Large intestine (tissue), 3 donors: ENCODE data around the gene CYS1. TPM values are rescaled to one million over a fixed set of nuclear protein-coding genes. Genes with fewer than 3 reads are reported as not detected.
"Not testable (repeated sequence)": the region's sequence is repeated elsewhere in the genome, so short reads cannot be mapped to it uniquely, and the experiment has no call there.

Experiments used
- DNase-seq, 2 donors: peaks; one replicate each; pipeline versions ENCODE4 v3.0.0 to v3.0.0-alpha.2; 2013
- H3K27ac ChIP-seq: one replicate; pipeline ENCODE4 v1.5.1; 2013; ENCODE audit warnings: low read length
- H3K27me3 ChIP-seq: 2 replicates; pipeline ENCODE4 v1.6.1; 2013; ENCODE audit warnings: low read length; ENCODE audit not compliant: control insufficient read depth, insufficient read depth
- H3K36me3 ChIP-seq: 2 replicates; pipeline ENCODE4 v1.6.1; 2013; ENCODE audit warnings: low read length; ENCODE audit not compliant: control insufficient read depth, insufficient read depth
- H3K4me1 ChIP-seq: one replicate; pipeline ENCODE4 v1.6.1; 2013; ENCODE audit warnings: low read length; ENCODE audit not compliant: control insufficient read depth, insufficient read depth
- H3K4me3 ChIP-seq: one replicate; pipeline ENCODE4 v1.5.1; 2013; ENCODE audit warnings: low read length
- H3K9me3 ChIP-seq: one replicate; pipeline ENCODE4 v1.6.1; 2013; ENCODE audit warnings: mild to moderate bottlenecking, low read depth, low read length, moderate library complexity; ENCODE audit not compliant: control insufficient read depth
- WGBS: methylation state at CpG from one replicate; pipeline ENCODE4 v1.1.5; 2013; ENCODE audit warnings: low lambda C conversion rate; ENCODE audit not compliant: insufficient coverage; 5-methylcytosine and 5-hydroxymethylcytosine counted together
- polyA plus RNA-seq: library from polyadenylated mRNA; unstranded; fragments of 120-200 nt; gene quantifications from one replicate; pipeline ENCODE4 v1.2.1, GENCODE V29; 2013

CYS1 gene
- polyA plus RNA-seq, 1 donor: 22.1 TPM

GRCh38 chr2:10022445-10022844 lies 57.8 kb downstream of the CYS1 start:
- WGBS: no CpG with 5 or more reads among the region's 4 CpGs
- H3K9me3 ChIP-seq: no peaks in the 10 kb centered on the region
- peak; percentile 87 to 91 for DNase-seq
- peak overlapping the region; percentile 72 for H3K27ac ChIP-seq
- H3K27me3 ChIP-seq: no peaks in the 10 kb centered on the region
- no peaks in the 10 kb centered on the region for H3K36me3 ChIP-seq
- peaks cover 18% of the 10 kb centered on the region for H3K4me1 ChIP-seq
- no peak overlapping the region for H3K4me3 ChIP-seq

GRCh38 chr2:10022041-10022421 lies 58.2 kb downstream of the CYS1 start:
- Histone ChIP-seq H3K9me3 (no peaks in the 10 kb centered on the region), H3K27me3 (no peaks in the 10 kb centered on the region), H3K4me3 (no peak overlapping the region), H3K36me3 (no peaks in the 10 kb centered on the region), H3K4me1 (peaks cover 18% of the 10 kb centered on the region), H3K27ac (peak overlapping the region; percentile 72)
- DNase-seq: no peak
- no CpG with 5 or more reads among the region's 16 CpGs for WGBS

GRCh38 chr2:10019602-10020400 lies 60.4 kb downstream of the CYS1 start:
- no CpG with 5 or more reads among the region's 27 CpGs for WGBS
- H3K27me3 ChIP-seq: peaks cover 4% of the 10 kb centered on the region
- peaks cover under 1% of the 10 kb centered on the region for H3K9me3 ChIP-seq
- H3K27ac ChIP-seq: no peak overlapping the region
- no peaks in the 10 kb centered on the region for H3K36me3 ChIP-seq
- peaks cover 18% of the 10 kb centered on the region for H3K4me1 ChIP-seq
- DNase-seq: no peak
- H3K4me3 ChIP-seq: no peak overlapping the region

- no peak overlapping the region for H3K4me3 ChIP-seq
- no peak overlapping the region for H3K27ac ChIP-seq
- H3K27me3 ChIP-seq: peaks cover 4% of the 10 kb centered on the region
- no peak for DNase-seq
- peaks cover 7% of the 10 kb centered on the region for H3K9me3 ChIP-seq
- no peaks in the 10 kb centered on the region for H3K36me3 ChIP-seq
- 100% methylated on average over 2 of the region's 8 CpGs for WGBS
- H3K4me1 ChIP-seq: peaks cover 18% of the 10 kb centered on the region
These were observed 61.0 kb downstream of the CYS1 start for GRCh38 chr2:10019174-10019573.

- peaks cover 11% of the 10 kb centered on the region for H3K9me3 ChIP-seq
- no CpG with 5 or more reads among the region's 5 CpGs for WGBS
These were observed 62.8 kb downstream of the CYS1 start for GRCh38 chr2:10017313-10017941.

GRCh38 chr2:10016802-10017258 lies 63.4 kb downstream of the CYS1 start:
- Histone ChIP-seq H3K4me1 (peaks cover 1% of the 10 kb centered on the region), H3K36me3 (no peaks in the 10 kb centered on the region), H3K27me3 (peaks cover 4% of the 10 kb centered on the region), H3K9me3 (peaks cover 13% of the 10 kb centered on the region), H3K27ac (no peak overlapping the region), H3K4me3 (no peak overlapping the region)
- no peak for DNase-seq
- 100% methylated on average over 1 of the region's 8 CpGs for WGBS

More at GRCh38 chr2:10017313-10017941, 62.8 kb downstream of the CYS1 start:
- Histone ChIP-seq H3K4me1 (peaks cover 7% of the 10 kb centered on the region), H3K27ac (no peak overlapping the region), H3K27me3 (peaks cover 4% of the 10 kb centered on the region), H3K36me3 (no peaks in the 10 kb centered on the region), H3K4me3 (no peak overlapping the region)
- DNase-seq: no peak

GRCh38 chr2:10016001-10016801 lies 64.0 kb downstream of the CYS1 start:
- DNase-seq: no peak

GRCh38 chr2:10015376-10015989 lies 64.7 kb downstream of the CYS1 start:
- not testable (repeated sequence) for H3K4me3 ChIP-seq, H3K27ac ChIP-seq, H3K36me3 ChIP-seq, DNase-seq, H3K27me3 ChIP-seq, H3K4me1 ChIP-seq
- peaks cover 20% of the 10 kb centered on the region for H3K9me3 ChIP-seq
- no CpG with 5 or more reads among the region's 44 CpGs for WGBS

More at GRCh38 chr2:10016001-10016801, 64.0 kb downstream of the CYS1 start:
- peaks cover 19% of the 10 kb centered on the region for H3K9me3 ChIP-seq
- 95% methylated on average over 4 of the region's 35 CpGs for WGBS
- H3K27ac ChIP-seq: no peak overlapping the region
- no peaks in the 10 kb centered on the region for H3K4me1 ChIP-seq
- no peak overlapping the region for H3K4me3 ChIP-seq
- peaks cover 4% of the 10 kb centered on the region for H3K27me3 ChIP-seq
- H3K36me3 ChIP-seq: no peaks in the 10 kb centered on the region

GRCh38 chr2:10014418-10015190 lies 65.6 kb downstream of the CYS1 start:
- no peaks in the 10 kb centered on the region for H3K4me1 ChIP-seq
- H3K9me3 ChIP-seq: peaks cover 20% of the 10 kb centered on the region
- H3K4me3 ChIP-seq: no peak overlapping the region
- peaks cover 4% of the 10 kb centered on the region for H3K27me3 ChIP-seq
- H3K27ac ChIP-seq: no peak overlapping the region
- no CpG with 5 or more reads among the region's 42 CpGs for WGBS
- H3K36me3 ChIP-seq: no peaks in the 10 kb centered on the region
- no peak for DNase-seq
